MCF 10A (cell line): ENCODE data around the gene SLC45A3. TPM values are rescaled to one million over a fixed set of nuclear protein-coding genes. Genes with fewer than 3 reads are reported as not detected.

Experiments used
- BruUV-seq: library from RNA; stranded (reverse); fragments of 400-500 nt; replicated peaks from 2 replicates; lab custom pipeline; 2021; lab: Mats Ljungman, UMichigan
- CTCF ChIA-PET: fragments of 300-600 bp; sonication (Branson Sonifier 250); formaldehyde crosslinking; extraction: SDS; loops from one replicate; lab custom pipeline; 2021; ENCODE audit warnings: antibody characterized with exemption, inconsistent platforms; lab: Yijun Ruan, JAX
- POLR2A ChIA-PET: fragments of 300-600, 350-650 bp; sonication (Branson Sonifier 250); formaldehyde crosslinking; extraction: SDS; loops from one replicate; lab custom pipeline; 2020; ENCODE audit warnings: antibody characterized with exemption, inconsistent platforms; lab: Yijun Ruan, JAX
- DNase-seq: peaks from one replicate; pipeline ENCODE4 v3.0.0-alpha.2; 2018; ENCODE audit not compliant: unreplicated experiment
- H3K27ac Mint-ChIP-seq: one replicate; pipeline ENCODE4 v1.8.0; 2022; ENCODE audit warnings: mild to moderate bottlenecking, low read depth, mixed read lengths; ENCODE audit not compliant: unreplicated experiment
- H3K27me3 Mint-ChIP-seq: one replicate; pipeline ENCODE4 v1.8.0; 2022; ENCODE audit warnings: mixed read lengths; ENCODE audit not compliant: insufficient read depth, unreplicated experiment
- H3K36me3 Mint-ChIP-seq: one replicate; pipeline ENCODE4 v1.8.0; 2022; ENCODE audit warnings: mild to moderate bottlenecking, moderate library complexity, mixed read lengths; ENCODE audit not compliant: insufficient read depth, unreplicated experiment
- H3K4me1 Mint-ChIP-seq: one replicate; pipeline ENCODE4 v1.8.0; 2022; ENCODE audit warnings: mixed read lengths; ENCODE audit not compliant: insufficient read depth, unreplicated experiment
- H3K4me3 Mint-ChIP-seq: one replicate; pipeline ENCODE4 v1.8.0; 2022; ENCODE audit warnings: mild to moderate bottlenecking, moderate library complexity, mixed read lengths; ENCODE audit not compliant: unreplicated experiment
- H3K9me3 Mint-ChIP-seq: one replicate; pipeline ENCODE4 v1.8.0; 2022; ENCODE audit warnings: mixed read lengths; ENCODE audit not compliant: unreplicated experiment
- intact Hi-C: fragments of 100-400 bp; cut with micrococcal nuclease; formaldehyde crosslinking; loops from 2 replicates; pipeline ENCODE4 v1.14.1; 2022
- total RNA-seq: library from RNA; stranded (reverse); gene quantifications from 2 replicates; pipeline ENCODE4 v1.2.3, GENCODE V29; 2022
- TF ChIP-seq, protein P1 (sequence below): fragments of 200-600 bp; IDR thresholded peaks from one replicate; pipeline ENCODE4 v1.8.0; 2022; ENCODE audit warnings: antibody characterized with exemption, mild to moderate bottlenecking; ENCODE audit not compliant: unreplicated experiment

SLC45A3 gene
- total RNA-seq, 1 experiment from 2014 or later, result 3.1 TPM

DNA sequence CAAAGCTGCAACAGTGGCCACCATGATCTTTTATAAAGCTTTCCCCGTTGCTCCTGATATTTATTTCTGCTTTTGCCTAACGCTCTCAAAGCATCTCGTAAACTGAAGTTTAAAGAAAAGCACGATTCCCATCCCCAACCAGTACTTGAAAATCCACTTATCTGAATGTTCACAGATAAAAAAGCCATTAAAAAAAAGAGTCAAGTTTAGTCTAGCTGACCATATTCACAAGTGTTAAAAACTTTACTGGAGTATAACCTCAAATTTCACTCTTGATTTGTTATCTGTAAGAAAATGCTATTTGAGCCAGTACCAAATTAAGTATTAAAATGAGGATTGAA, 34.6 kb upstream of the SLC45A3 start:
- CTCF ChIA-PET, result interaction anchor here (0.7 to 10.1 kb wide), 14 partner anchors 10 to 262 kb away, joined by 3 to 592 read pairs (median 6); no protein-coding TSS in a partner anchor
- no peaks in the 10 kb centered on the region for H3K27me3 Mint-ChIP-seq
- no peak for DNase-seq
- intact Hi-C loops, result no loop called here
- POLR2A ChIA-PET, result interaction anchor here (0.5 to 10.0 kb wide), 15 partner anchors 12 to 1699 kb away, joined by 3 to 148 read pairs (median 5); partner anchors contain the start of genes ELK4, NUCKS1 and SLC45A3
- no peaks in the 10 kb centered on the region for H3K9me3 Mint-ChIP-seq
- BruUV-seq, result no TSS peak
- H3K4me1 Mint-ChIP-seq, result peaks cover 21% of the 10 kb centered on the region
- TF ChIP-seq, protein P1, sequence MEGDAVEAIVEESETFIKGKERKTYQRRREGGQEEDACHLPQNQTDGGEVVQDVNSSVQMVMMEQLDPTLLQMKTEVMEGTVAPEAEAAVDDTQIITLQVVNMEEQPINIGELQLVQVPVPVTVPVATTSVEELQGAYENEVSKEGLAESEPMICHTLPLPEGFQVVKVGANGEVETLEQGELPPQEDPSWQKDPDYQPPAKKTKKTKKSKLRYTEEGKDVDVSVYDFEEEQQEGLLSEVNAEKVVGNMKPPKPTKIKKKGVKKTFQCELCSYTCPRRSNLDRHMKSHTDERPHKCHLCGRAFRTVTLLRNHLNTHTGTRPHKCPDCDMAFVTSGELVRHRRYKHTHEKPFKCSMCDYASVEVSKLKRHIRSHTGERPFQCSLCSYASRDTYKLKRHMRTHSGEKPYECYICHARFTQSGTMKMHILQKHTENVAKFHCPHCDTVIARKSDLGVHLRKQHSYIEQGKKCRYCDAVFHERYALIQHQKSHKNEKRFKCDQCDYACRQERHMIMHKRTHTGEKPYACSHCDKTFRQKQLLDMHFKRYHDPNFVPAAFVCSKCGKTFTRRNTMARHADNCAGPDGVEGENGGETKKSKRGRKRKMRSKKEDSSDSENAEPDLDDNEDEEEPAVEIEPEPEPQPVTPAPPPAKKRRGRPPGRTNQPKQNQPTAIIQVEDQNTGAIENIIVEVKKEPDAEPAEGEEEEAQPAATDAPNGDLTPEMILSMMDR, result no peak
- H3K36me3 Mint-ChIP-seq, result peaks cover 97% of the 10 kb centered on the region
- H3K4me3 Mint-ChIP-seq, result no peak overlapping the region
- peak overlapping the region; percentile 59 for H3K27ac Mint-ChIP-seq

DNA sequence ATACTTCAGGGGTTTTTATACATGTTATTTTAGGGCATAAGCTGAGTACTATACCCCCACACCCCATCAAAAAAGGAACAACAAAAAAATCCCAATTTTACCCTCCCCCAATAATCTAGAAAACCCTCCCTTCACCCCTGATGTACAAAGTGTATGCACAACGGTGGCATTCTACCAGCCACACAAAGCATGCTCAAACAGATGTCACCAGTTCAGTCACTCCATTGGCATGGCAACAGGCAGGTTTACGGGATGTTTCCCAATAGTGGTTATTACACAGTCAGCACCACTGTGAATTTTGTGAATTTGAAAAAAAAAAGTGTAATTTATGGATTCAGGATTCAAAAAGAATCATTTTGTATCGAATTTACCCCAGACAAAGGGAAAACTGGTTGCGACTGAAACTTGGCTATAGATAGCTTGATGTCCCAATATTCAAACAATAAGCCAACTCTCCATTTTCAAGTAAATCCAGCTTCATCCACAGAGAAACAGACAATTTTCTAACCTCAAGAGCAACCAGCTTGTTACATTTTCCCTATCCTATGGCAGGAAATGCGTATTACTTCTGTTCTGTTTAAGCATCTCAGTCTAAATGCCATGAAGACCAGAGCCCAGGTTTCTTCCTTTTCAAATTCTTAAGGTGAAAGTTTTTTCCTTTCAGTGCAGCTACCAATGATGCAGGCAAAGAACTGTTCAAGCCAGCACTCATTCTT, 34.0 kb upstream of the SLC45A3 start:
- peak overlapping the region; percentile 59 for H3K27ac Mint-ChIP-seq
- peaks cover 23% of the 10 kb centered on the region for H3K4me1 Mint-ChIP-seq
- no peaks in the 10 kb centered on the region for H3K9me3 Mint-ChIP-seq
- TF ChIP-seq, protein P1, result no peak
- POLR2A ChIA-PET, result interaction anchor here (0.5 to 10.0 kb wide), 19 partner anchors 11 to 1700 kb away, joined by 3 to 148 read pairs (median 5); partner anchors contain the start of genes ELK4, NUCKS1, SLC41A1 and SLC45A3
- BruUV-seq, result no TSS peak
- DNase-seq, result peak; percentile 53
- CTCF ChIA-PET, result interaction anchor here (0.7 to 10.1 kb wide), 15 partner anchors 10 to 263 kb away, joined by 3 to 592 read pairs (median 6); no protein-coding TSS in a partner anchor
- H3K4me3 Mint-ChIP-seq, result no peak overlapping the region
- intact Hi-C loops, result no loop called here
- no peaks in the 10 kb centered on the region for H3K27me3 Mint-ChIP-seq
- H3K36me3 Mint-ChIP-seq, result peaks cover 97% of the 10 kb centered on the region

DNA sequence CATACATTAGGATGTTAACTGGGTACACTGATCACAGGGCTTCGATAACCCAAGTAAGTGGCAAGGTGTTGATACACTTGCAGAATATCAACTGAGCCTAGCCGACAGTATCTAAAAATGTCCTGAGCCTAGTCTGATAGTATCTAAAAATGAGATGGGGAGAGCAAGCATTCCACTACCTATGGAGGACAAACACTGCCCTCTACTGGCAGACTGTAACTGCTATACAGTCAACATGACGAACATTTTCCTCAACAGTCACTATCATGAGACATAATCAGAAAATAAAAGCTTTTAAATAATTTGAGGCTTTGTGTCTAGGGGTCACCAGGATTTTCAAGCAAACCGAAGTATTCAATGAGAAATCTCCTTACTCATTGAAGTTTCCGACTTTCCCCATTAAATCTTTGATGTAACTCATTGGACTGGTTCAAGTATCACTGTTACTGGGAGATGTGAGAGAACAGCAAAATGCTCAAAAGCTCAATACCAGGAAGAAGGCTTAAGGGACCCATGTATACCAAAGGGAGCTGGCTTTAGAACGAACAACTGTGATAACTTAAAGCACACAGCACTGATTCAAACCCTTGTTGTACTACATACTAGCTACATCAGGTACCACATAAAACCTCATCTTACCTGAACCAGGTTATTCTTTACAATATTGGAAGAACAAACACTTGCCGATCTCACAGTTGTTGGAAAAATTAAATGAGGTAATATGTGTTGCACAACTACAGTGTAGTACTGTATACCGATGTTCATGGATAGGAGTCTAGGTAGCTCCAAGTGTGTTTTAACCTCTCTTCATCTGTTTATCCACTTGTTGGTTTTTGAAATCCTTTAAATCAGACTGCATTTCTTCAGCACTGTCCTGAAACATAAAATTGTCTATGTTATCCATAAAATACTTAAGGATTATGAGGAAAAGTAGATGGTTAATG, 31.1 kb upstream of the SLC45A3 start:
- peaks cover 30% of the 10 kb centered on the region for H3K4me1 Mint-ChIP-seq
- peak; percentile 93 for DNase-seq
- TF ChIP-seq, protein P1, result peak; percentile 97
- CTCF ChIA-PET, result interaction anchor here (0.5 to 10.1 kb wide), 56 partner anchors 10 to 373 kb away, joined by 3 to 592 read pairs (median 5); partner anchors contain the start of gene SLC45A3
- intact Hi-C loops, result loop anchor here (1.0 to 2.0 kb wide), 4 partner anchors 52 to 183 kb away; partner anchors contain the start of gene RAB29
- POLR2A ChIA-PET, result interaction anchor here (0.6 to 10.0 kb wide), 25 partner anchors 8 to 710 kb away, joined by 3 to 148 read pairs (median 5); partner anchors contain the start of genes ELK4, RAB29 and SLC45A3
- H3K36me3 Mint-ChIP-seq, result peaks cover 95% of the 10 kb centered on the region
- H3K9me3 Mint-ChIP-seq, result no peaks in the 10 kb centered on the region
- no peak overlapping the region for H3K27ac Mint-ChIP-seq
- H3K27me3 Mint-ChIP-seq, result no peaks in the 10 kb centered on the region
- no TSS peak for BruUV-seq
- H3K4me3 Mint-ChIP-seq, result no peak overlapping the region
